K562 (cell line): Measurements from ENCODE around the gene FSTL4.

Source experiments
- CTCF ChIP-seq, 3 experiments: IDR thresholded peaks in 2 of 3; conservative IDR thresholded peaks in 1 of 3; 2 replicates each; pipeline ENCODE4 v1.5.1; 2011 to 2012; ENCODE audit warnings: low read length in 3 of 3, mild to moderate bottlenecking in 3 of 3, control low read depth in 2 of 3, improper control_type of control experiment in 1 of 3, inconsistent platforms in 1 of 3, low read depth in 1 of 3, mixed read lengths in 1 of 3, moderate library complexity in 1 of 3; ENCODE audit not compliant: insufficient read depth in 2 of 3
- KAT8 ChIP-seq: fragments of 450-650 bp; IDR thresholded peaks from 2 replicates; pipeline ENCODE4 v1.6.1; 2016; ENCODE audit warnings: low read depth, mild to moderate bottlenecking
- MAZ ChIP-seq, 2 experiments: fragments of 450-650 bp in 1 of 2; sonication (generic) in 1 of 2; formaldehyde crosslinking; IDR thresholded peaks in 1 of 2; conservative IDR thresholded peaks in 1 of 2; 2 replicates each; pipeline versions ENCODE4 v1.4.0 to v1.5.0; 2020; ENCODE audit warnings: mild to moderate bottlenecking in 1 of 2, missing genetic modification reagents in 1 of 2
- MXI1 ChIP-seq: IDR thresholded peaks from 2 replicates; pipeline ENCODE4 v1.6.1; 2011; ENCODE audit warnings: low read depth, mild to moderate bottlenecking, improper control_type of control experiment, low read length
- SIN3A ChIP-seq, 2 experiments: fragments of 150-350 bp in 1 of 2; IDR thresholded peaks; 2 replicates each; pipeline ENCODE4 v1.6.1; 2011 to 2016; ENCODE audit warnings: borderline replicate concordance in 2 of 2, low read depth in 2 of 2, low read length in 2 of 2, mild to moderate bottlenecking in 2 of 2, moderate library complexity in 2 of 2; ENCODE audit not compliant: control insufficient read depth in 1 of 2
- ZNF133 ChIP-seq: fragments of 250-450 bp; sonication (Bioruptor Pico); IDR thresholded peaks from 2 replicates; pipeline ENCODE4 v1.4.0; 2020; ENCODE audit warnings: mild to moderate bottlenecking

DNA sequence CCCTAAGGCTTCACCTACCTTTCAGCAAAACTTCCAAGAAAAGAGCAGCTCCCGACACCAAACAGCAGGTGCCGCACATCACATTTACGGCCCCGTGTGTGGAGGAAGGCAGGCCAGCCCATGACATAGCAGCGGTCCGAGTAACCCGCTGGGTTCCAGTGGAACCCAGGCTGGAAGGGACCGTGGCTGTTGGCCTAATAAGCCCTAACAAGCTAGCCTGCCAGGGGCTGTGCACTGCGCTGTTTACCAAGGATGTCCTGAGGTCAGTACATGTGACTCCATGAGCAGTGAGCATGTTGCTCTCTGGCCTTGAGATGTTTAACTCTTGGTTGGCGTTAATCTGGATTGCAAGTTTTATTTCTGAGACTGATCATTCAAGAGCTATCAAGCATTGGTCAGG lies 131.5 kb downstream of the FSTL4 start:
- TF ChIP-seq MAZ (CRISPR knock-in tag; conservative IDR thresholded peaks at IDR 0.05 in 1 of 2, IDR thresholded peaks at IDR 0.05 in 1 of 2) (no peak), CTCF (IDR thresholded peaks at IDR 0.05 in 2 of 3, conservative IDR thresholded peaks at IDR 0.05 in 1 of 3; ENCODE audit: insufficient read depth in 2 of 3, low read depth in 1 of 3, low read length in 3 of 3) (0 out of 6 replicates have a peak, but pooled peaks of 1 of the 3 experiments have one; percentile 22), SIN3A (IDR thresholded peaks at IDR 0.05; ENCODE audit: borderline replicate concordance in 2 of 2, control insufficient read depth in 1 of 2, low read depth in 2 of 2, low read length in 2 of 2) (no peak), ZNF133 (CRISPR knock-in tag) (no peak), MXI1 (no peak), KAT8 (no peak)
